DND-41 (cell line): ENCODE results near the gene STPG4.

Experiments
- ATAC-seq: fragments of 200-7000 bp; cut with Tn5 transposase; 3 replicates; pipeline ENCODE4 v1.9.1; 2021; ENCODE audit warnings: low read depth; ENCODE audit not compliant: insufficient read depth
- DNase-seq: peaks from one replicate; pipeline ENCODE4 v3.0.0-alpha.2; 2020
- H2AFZ ChIP-seq: 2 replicates; pipeline ENCODE4 v1.6.0; 2012; ENCODE audit warnings: low read depth, low read length
- H3K27ac ChIP-seq: 2 replicates; pipeline ENCODE4 v1.5.1; 2012; ENCODE audit warnings: low read length, inconsistent platforms
- H3K27me3 ChIP-seq: fragments of 200-600 bp; sonication (generic); 2 replicates; pipeline ENCODE4 v1.6.0; 2012; ENCODE audit warnings: low read length, mild to moderate bottlenecking, inconsistent platforms; ENCODE audit not compliant: insufficient read depth, poor library complexity
- H3K36me3 ChIP-seq: 2 replicates; pipeline ENCODE4 v1.5.1; 2012; ENCODE audit warnings: low read length, inconsistent platforms; ENCODE audit not compliant: insufficient read depth
- H3K4me1 ChIP-seq: 2 replicates; pipeline ENCODE4 v1.5.1; 2012; ENCODE audit warnings: mild to moderate bottlenecking, low read length; ENCODE audit not compliant: insufficient read depth
- H3K4me2 ChIP-seq: 2 replicates; pipeline ENCODE4 v1.6.0; 2012; ENCODE audit warnings: mild to moderate bottlenecking, moderate library complexity, low read length, inconsistent platforms; ENCODE audit not compliant: insufficient read depth
- H3K4me3 ChIP-seq, 2 experiments: fragments of 200-600 bp in 1 of 2; shearing (Covaris generic) in 1 of 2; 2 replicates each; pipeline ENCODE4 v1.5.1; 2012 to 2016; ENCODE audit warnings: inconsistent platforms in 2 of 2, low read length in 2 of 2, mild to moderate bottlenecking in 2 of 2, low read depth in 1 of 2, moderate library complexity in 1 of 2
- H3K79me2 ChIP-seq: 2 replicates; pipeline ENCODE4 v1.6.0; 2012; ENCODE audit warnings: low read length, inconsistent platforms; ENCODE audit not compliant: insufficient read depth
- H3K9ac ChIP-seq: 2 replicates; pipeline ENCODE4 v1.6.0; 2012; ENCODE audit warnings: low read depth, mild to moderate bottlenecking, inconsistent platforms, low read length, moderate library complexity
- H3K9me3 ChIP-seq: 2 replicates; pipeline ENCODE4 v1.5.1; 2012; ENCODE audit warnings: low read length, moderate library complexity, mild to moderate bottlenecking, inconsistent platforms; ENCODE audit not compliant: insufficient read depth, severe bottlenecking
- H4K20me1 ChIP-seq: 2 replicates; pipeline ENCODE4 v1.6.0; 2012; ENCODE audit warnings: low read length; ENCODE audit not compliant: insufficient read depth
- EZH2 ChIP-seq: IDR thresholded peaks from 3 replicates; pipeline ENCODE4 v1.6.1; 2012; ENCODE audit warnings: borderline replicate concordance, low read depth, mild to moderate bottlenecking, moderate library complexity, low read length, inconsistent platforms; ENCODE audit not compliant: severe bottlenecking
- TF ChIP-seq, protein P1 (sequence below): IDR thresholded peaks from 2 replicates; pipeline ENCODE4 v1.5.1; 2012; ENCODE audit warnings: borderline replicate concordance, low read length, moderate library complexity, mild to moderate bottlenecking; ENCODE audit not compliant: poor library complexity, severe bottlenecking; ENCODE audit errors: extremely low read depth

STPG4 gene

DNA sequence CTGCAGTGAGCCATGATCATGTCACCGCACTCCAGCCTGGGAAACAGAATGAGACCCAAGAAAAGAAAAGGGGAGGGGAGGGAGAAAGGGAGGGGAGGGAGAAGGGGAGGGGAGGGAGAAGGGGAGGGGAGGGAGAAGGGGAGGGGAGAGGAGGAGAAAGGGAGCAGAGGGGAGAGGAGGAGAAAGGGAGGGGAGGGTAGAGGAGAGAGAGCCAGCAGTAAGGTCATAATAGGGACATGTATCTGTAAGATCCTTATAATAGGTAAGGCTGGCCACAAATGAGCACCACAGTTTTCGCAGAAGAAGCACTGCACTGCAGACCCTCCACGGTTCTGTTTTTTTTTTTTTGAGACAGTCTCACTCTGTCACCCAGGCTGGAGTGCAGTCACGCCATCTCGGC is 62.6 kb downstream of the STPG4 start:
- Histone ChIP-seq H3K4me3 (no peak overlapping the region), H3K27me3 (no peaks in the 10 kb centered on the region), H2AFZ (no peak overlapping the region), H4K20me1 (no peaks in the 10 kb centered on the region), H3K4me2 (no peak overlapping the region), H3K9ac (no peak overlapping the region), H3K4me1 (no peaks in the 10 kb centered on the region), H3K27ac (no peak overlapping the region), H3K36me3 (no peaks in the 10 kb centered on the region), H3K79me2 (no peaks in the 10 kb centered on the region), H3K9me3 (no peaks in the 10 kb centered on the region)
- DNase-seq (no peak), ATAC-seq (no peak)
- TF ChIP-seq EZH2: no peak
- TF ChIP-seq, protein P1, sequence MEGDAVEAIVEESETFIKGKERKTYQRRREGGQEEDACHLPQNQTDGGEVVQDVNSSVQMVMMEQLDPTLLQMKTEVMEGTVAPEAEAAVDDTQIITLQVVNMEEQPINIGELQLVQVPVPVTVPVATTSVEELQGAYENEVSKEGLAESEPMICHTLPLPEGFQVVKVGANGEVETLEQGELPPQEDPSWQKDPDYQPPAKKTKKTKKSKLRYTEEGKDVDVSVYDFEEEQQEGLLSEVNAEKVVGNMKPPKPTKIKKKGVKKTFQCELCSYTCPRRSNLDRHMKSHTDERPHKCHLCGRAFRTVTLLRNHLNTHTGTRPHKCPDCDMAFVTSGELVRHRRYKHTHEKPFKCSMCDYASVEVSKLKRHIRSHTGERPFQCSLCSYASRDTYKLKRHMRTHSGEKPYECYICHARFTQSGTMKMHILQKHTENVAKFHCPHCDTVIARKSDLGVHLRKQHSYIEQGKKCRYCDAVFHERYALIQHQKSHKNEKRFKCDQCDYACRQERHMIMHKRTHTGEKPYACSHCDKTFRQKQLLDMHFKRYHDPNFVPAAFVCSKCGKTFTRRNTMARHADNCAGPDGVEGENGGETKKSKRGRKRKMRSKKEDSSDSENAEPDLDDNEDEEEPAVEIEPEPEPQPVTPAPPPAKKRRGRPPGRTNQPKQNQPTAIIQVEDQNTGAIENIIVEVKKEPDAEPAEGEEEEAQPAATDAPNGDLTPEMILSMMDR: no peak

DNA sequence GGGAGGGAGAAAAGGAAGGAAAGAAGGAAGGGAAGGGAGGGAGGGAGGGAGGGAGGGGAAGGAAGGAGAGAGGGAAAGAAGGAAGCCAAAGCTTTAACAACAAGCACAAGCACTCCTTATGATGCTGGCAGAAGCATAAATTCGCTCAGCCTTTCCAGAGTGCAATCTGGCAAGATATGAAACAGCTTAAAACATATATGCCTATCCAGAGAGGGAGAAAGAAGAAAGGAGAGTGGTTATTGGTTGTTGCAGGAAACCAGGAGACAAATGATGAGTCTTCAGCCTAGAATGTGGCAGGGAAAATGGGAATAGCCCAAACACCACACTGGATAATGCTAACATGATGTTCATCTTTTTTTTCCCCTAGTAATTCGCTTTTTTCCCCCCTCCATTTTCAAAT is 64.0 kb downstream of the STPG4 start:
- DNase-seq: no peak
- H3K4me1 ChIP-seq: no peaks in the 10 kb centered on the region
- TF ChIP-seq, protein P1: no peak
- TF ChIP-seq EZH2: no peak
- H3K79me2 ChIP-seq: no peaks in the 10 kb centered on the region
- no peaks in the 10 kb centered on the region for H3K9me3 ChIP-seq
- no peaks in the 10 kb centered on the region for H3K36me3 ChIP-seq
- no peak overlapping the region for H3K4me3 ChIP-seq
- H3K27ac ChIP-seq: no peak overlapping the region
- H3K4me2 ChIP-seq: no peak overlapping the region
- no peak overlapping the region for H3K9ac ChIP-seq
- ATAC-seq: no peak
- H4K20me1 ChIP-seq: no peaks in the 10 kb centered on the region
- no peak overlapping the region for H2AFZ ChIP-seq
- H3K27me3 ChIP-seq: no peaks in the 10 kb centered on the region

DNA sequence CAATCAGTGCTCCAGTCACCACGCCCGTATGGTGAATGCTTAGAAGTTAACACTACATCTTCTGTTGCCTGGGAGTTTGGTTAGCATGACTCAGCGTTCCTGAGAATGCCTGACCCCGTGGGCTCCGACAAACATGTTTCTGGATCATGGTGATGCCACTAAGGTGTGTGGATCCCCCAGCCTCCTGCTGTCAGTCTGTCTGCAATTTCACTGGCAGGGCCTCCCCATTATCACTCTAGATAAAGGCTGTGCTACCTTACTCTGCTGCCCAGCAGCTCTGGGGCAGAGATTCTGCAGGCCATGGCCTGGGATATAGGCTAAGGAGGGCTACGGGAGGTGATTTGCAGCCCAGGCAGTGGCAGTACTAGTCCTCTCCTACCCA is 66.0 kb downstream of the STPG4 start:
- no peak overlapping the region for H3K4me2 ChIP-seq
- H3K27ac ChIP-seq: no peak overlapping the region
- H3K9ac ChIP-seq: no peak overlapping the region
- ATAC-seq: no peak
- H2AFZ ChIP-seq: no peak overlapping the region
- no peak overlapping the region for H3K4me3 ChIP-seq
- H4K20me1 ChIP-seq: no peaks in the 10 kb centered on the region
- H3K79me2 ChIP-seq: no peaks in the 10 kb centered on the region
- H3K9me3 ChIP-seq: no peaks in the 10 kb centered on the region
- no peak for DNase-seq
- H3K27me3 ChIP-seq: no peaks in the 10 kb centered on the region
- TF ChIP-seq, protein P1: no peak
- TF ChIP-seq EZH2: no peak
- H3K36me3 ChIP-seq: no peaks in the 10 kb centered on the region
- H3K4me1 ChIP-seq: no peaks in the 10 kb centered on the region
